Cerebellar nuclear complex (tissue), 1 donor: ENCODE data around the gene PHF20.
A peak's percentile ranks its signal among the peaks of the same experiment; 100 is the strongest.
"Not testable (repeated sequence)": the region's sequence is repeated elsewhere in the genome, so short reads cannot be mapped to it uniquely, and the experiment has no call there.

Source experiments
- DNase-seq, 2 experiments: peaks; one replicate each; lab custom pipeline; 2025; lab: John Stamatoyannopoulos, UW

Gene PHF20

DNA sequence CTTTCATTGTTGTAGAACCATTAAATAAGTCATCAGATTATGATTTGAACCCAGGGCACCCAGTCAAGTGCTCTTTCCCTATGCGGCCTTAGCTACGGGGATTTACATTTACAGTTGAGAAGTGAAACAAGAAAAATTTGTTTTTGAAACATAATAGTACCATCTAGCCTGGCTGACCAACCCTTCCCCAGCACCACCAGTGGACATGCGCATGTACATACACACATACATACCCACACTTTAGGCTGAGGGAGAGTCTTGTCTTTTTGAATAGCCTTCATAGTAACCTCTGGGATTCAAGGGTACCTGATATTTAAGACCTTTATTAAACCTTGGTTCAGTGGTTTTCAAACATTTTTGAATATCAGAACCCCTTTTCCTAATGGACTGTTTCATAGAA is 148.7 kb downstream of the PHF20 start:
- no peak for DNase-seq

DNA sequence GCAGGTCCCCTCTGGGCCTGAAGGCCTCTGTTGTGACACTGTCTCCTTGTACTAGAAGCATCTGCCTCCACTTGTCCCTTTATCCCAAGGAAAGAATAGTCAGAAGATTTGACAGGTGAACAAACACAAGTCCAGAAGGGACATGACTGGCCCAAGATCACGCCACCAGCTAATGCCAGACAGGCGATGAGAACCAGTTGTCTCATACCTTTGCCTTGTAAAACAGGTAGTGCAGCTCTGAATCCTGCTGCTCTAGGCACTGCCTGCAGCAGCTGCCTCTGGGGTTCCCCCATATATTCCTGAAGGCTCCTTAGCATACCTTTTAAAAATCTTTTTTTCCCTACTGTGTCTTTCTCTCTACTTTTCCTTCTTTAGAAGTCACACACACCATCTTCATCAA is 157.5 kb downstream of the PHF20 start:
- no peak for DNase-seq

DNA sequence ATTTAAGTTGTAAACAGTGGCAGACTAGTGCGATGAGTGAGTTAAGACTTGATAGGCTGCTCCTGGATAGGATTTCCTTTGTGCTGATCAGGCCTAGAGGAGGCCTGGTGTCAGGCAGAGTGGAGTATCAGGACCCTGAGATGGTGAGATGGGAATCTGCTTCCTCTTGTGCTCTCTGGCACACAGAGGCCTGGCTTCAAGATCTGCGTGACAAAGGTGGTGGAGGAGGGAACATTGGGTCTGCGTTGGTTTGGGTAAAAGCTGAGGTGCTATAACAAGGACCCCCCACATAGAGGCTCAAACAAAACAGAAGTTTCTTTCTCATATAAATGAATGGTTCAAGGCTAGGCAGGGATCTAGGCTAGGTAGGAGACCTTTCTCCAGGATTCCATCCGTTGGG is 162.2 kb downstream of the PHF20 start:
- no peak for DNase-seq

GRCh38 chr20:35939264-35939663 is 167.4 kb downstream of the PHF20 start:
- no peak for DNase-seq

DNA sequence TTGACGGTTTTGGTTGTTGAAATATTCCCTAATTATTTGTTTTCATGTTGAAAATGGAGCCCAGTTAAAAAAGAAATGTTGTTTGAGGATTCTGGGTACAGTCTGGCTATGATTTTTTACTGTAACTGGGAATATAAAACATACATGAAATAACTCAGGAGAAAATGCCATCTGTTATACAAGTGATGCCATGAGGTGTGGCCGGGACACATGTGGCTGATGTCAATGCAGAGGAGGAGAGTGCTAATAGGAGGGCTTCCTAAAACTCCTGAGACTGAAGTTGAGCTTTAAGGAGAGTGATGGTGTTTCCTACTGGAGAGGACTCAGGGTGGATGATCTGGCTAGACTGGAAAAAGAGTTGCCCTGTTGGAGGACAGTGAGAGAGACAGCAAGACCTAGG is 169.8 kb downstream of the PHF20 start:
- no peak for DNase-seq

- no peak for DNase-seq
Observed at GRCh38 chr20:35942243-35942642, 170.4 kb downstream of the PHF20 start.

- DNase-seq, result no peak
Observed at GRCh38 chr20:35947489-35947888, 175.7 kb downstream of the PHF20 start.

GRCh38 chr20:35947907-35948306 is 176.1 kb downstream of the PHF20 start:
- no peak for DNase-seq

GRCh38 chr20:35950093-35950492 is 178.3 kb downstream of the PHF20 start:
- DNase-seq, result no peak

GRCh38 chr20:35952080-35952479 is 180.3 kb downstream of the PHF20 start:
- DNase-seq, result not testable (repeated sequence)

DNA sequence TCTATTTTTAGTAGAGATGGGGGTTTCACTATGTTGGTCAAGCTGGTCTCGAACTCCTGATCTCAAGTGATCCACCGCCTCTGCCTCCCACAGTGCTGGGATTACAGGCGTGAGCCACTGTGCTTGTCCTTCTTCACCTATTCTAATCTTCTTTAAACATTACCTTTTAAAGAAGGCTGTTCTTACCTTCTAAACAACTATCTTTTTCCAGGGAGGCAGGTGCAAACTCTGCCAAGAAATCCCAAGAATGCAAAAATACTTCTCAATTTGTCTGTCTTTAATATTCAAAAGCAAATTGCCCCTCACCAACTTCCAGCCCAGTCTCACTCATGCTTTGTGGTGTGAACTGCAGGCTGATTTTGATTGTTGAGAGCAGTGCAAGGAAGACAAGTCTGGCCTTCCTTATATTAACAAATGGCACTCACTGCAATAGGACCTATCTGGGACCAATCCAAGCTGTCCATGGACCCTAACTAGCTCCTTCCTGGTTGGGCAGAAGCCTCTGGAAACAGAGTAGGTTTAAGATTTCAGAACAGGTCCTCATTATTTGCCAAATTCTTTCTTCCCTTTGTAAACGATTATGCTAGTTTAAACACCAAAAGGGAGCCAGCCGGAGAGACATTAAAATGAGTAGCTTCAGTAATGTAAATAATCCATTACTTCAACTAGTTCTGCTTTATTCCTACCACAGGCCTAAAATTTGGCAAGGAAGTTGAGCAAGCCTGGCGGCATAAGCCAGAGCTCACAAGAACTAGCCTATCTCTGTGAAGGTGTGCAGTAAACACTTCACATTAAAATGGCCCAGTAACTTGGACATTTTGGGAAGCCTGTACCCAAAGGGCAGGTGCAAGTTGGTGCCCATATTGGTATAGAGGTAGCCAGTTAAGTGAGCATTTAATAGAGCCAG is 180.9 kb downstream of the PHF20 start:
- no peak for DNase-seq

DNA sequence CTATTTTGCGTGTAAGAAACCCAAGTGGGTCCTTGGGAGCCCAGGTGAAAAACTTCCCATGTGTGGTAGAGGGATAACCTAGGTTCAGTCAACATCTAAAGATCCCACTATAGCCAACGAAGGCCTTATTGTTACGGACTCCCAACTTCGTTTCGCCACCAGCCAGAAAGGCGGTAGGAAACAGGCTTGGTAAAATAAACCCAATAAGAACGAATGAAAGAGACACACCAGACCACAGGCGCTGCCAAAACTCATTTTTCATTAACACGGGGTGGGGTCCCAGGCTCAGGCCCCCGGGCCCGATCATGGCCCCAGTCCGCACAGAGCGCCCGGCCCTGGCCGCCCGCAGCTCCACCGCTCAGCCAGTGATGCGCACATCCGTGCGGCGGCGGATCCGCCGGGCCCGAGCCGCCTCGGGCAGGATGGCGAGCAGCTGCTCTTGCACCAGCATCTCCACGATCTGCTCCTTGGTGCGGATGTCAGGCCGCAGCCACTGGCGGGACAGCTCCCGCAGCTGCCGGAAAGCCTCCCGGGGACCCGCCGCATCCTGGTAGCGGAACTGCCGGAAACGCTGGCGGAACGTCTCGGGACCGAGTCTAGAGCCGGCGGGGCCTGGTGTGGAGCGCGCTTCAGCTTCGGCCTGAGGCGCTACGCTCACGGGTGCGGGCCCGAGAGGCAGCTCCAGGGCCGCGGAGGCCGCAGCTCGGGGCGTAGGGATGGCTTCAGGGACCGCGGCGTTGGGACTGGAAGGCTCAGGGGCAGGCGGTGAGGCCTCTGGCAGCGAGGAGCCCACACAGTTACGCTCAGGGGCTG is 181.8 kb downstream of the PHF20 start:
- no peak for DNase-seq

- DNase-seq, result peak; percentile 90 to 92
Observed at GRCh38 chr20:35954200-35954906, 182.5 kb downstream of the PHF20 start, which contains the start of gene SCAND1. SCAND1 (minus strand) TSS chr20:35954502; CDS start chr20:35954284, 218 bp downstream.

DNA sequence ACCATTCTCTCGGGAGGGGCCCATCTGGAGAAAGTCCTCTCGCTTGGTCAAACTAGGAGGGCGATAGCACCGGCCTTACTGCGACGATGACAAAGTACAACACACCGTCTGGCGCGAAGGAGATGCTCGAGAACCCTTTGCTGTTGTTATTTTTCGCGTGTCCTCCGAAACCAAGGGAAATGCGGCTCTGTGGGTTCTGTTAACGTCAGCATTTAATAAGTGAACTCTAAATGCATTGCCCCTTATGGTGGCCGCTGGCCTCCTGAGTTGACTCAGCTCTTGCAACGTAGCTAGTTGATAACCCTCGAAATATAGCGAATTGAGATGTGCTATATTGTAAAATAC is 183.1 kb downstream of the PHF20 start:
- DNase-seq, result no peak

DNA sequence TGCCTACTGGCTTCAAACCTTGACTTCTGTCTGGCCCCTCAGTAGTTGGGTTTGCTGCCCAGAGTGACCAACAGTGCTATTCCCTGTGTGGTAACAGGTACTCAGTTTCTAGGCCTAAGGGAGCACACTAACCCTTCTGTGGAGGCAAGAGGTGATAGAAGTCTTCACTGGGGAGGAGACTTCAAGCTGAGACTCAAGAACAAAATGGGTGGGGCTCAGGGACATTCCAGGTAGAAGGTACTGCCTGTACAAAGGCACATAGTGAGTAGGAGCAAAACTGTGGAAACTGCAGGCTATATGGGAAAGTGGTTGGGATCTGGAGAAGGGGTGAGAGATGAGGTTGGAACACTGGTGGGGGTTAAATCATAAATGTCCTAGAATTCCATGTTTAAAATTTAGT is 184.8 kb downstream of the PHF20 start:
- no peak for DNase-seq

DNA sequence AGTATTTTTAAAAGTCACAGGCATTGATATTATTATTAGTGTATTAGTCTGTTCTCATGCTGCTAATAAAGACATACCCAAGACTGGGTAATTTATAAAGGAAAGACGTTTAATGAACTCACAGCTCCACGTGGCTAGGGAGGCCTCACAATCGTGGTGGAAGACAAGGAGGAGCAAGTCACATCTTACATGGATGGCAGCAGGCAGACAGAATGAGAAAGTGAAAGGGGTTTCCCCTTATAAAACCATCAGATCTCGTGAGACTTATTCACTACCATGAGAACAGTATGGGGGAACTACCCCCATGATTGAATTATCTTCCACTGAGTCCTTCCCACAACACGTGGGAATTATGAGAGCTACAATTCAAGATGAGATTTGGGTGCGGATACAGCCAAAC is 187.5 kb downstream of the PHF20 start:
- DNase-seq, result not testable (repeated sequence)

DNA sequence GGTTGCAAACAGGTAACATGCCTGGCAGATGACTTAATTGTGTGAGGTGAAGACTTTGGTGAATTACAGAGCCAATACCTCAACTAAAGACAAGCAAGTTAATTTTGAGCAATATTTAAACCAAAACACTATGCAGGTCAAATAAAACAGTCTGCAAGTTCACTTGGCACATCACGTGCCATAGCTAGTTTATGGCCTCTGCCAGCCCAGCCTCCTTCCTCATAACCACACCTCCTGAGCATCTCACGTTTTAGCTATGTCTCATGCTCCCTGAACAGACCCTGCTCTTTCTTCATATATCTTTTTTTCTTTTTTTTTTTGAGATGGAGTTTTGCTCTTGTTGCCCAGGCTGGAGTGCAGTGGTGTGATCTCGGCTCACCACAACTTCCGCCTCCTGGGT is 192.1 kb downstream of the PHF20 start:
- DNase-seq, result no peak

DNA sequence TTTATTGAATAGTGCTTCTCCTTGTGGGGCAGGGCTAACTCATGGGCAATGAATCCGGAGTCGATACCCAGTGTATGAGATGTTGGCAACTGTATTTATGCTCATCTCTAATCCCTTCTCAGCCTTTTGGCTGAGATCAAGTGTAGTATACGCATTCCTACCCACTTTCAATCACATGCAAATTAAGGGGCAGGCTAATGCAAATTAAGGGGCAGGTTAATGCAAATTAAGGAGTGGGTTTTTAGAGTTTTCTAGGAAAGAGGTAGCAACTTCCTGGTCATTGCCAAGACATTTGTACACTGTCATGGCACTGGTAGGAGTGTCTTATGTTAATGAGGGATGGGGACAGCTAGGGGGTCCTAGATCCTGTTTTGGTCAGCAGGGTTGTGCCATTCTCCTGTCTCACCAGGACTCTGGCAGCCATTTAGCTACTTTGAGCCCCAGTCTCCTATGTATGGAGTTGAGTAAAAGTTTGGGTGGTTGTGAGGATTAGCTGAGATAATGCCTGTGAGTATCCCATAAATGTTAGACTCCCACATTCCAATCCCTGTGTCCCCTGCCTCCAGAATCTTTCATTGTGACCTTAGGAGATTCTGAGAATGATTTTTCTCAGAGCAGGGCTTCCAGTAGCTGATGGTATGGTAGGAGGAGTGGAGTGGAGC is 196.3 kb downstream of the PHF20 start, which contains the start of gene CNBD2:
Gene CNBD2 (plus strand): TSS at position 612 of the 662 bp plus-strand sequence. CDS start 173 bp downstream, outside the sequence.
- no peak for DNase-seq

- DNase-seq, result no peak
Observed at GRCh38 chr20:35968930-35969329, 197.1 kb downstream of the PHF20 start.

DNA sequence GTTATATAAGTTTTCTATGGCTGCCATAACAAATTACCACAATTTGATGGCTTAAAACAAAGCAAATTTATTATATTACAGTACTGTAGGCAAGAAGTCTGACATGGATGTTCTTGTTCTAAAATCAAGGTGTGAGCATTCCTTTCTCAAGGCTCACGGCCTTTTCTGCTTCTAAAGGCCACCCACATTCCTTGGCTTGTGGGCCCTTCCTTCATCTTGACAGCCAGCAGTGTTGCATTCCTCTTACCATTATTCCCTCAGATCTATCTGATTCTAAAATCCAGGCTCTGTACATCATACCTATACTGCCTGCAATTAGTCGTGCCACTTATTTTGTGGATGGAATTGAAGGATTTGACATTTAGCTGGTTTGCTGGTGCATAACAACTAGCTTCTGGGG is 200.2 kb downstream of the PHF20 start:
- DNase-seq, result no peak

GRCh38 chr20:35972462-35972861 is 200.6 kb downstream of the PHF20 start:
- no peak for DNase-seq

DNA sequence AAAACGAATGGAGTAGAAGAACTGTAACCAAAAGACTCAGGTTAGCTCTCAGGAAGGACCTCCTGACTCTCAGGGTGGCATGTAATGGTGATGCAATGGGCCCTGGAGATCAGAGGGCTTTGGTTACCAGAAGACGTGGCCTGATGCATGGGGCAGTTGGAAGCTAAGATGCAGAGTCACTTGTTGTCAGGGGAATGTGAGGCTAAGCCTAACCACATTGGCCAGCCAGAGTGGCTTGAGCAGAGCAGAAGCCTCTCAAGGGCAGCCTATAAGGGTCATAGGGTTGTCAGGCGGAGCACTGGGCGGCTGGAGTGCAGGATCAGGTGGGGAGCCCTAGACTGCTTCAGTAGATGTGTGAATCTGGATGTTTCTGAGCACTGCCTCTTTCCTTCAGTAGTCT is 202.4 kb downstream of the PHF20 start:
- no peak for DNase-seq
